Cortex of kidney (tissue), 1 donor: ENCODE measurements around the gene UBXN4.
A peak's percentile ranks its signal among the peaks of the same experiment; 100 is the strongest.
"Not testable (repeated sequence)": the region's sequence is repeated elsewhere in the genome, so short reads cannot be mapped to it uniquely, and the experiment has no call there.

Experiments used
- DNase-seq: peaks from one replicate; lab custom pipeline; 2025; lab: John Stamatoyannopoulos, UW

Gene UBXN4

GRCh38 chr2:135741395-135742324 lies at the start of gene UBXN4:
TSS of gene UBXN4 (plus strand) at chr2:135741855. CDS start at chr2:135741930, 75 bp downstream.
- peak; percentile 60 for DNase-seq

GRCh38 chr2:135694711-135695110 lies 46.9 kb upstream of the UBXN4 start:
- no peak for DNase-seq

GRCh38 chr2:135698838-135699237 lies 42.8 kb upstream of the UBXN4 start:
- DNase-seq: no peak

GRCh38 chr2:135701442-135701841 lies 40.2 kb upstream of the UBXN4 start:
- DNase-seq: no peak

GRCh38 chr2:135703300-135703699 lies 38.4 kb upstream of the UBXN4 start:
- no peak for DNase-seq

- not testable (repeated sequence) for DNase-seq
Measured at GRCh38 chr2:135704075-135704474, 37.6 kb upstream of the UBXN4 start.

- DNase-seq: no peak
Measured at GRCh38 chr2:135708159-135708558, 33.5 kb upstream of the UBXN4 start.

GRCh38 chr2:135709992-135710391 lies 31.7 kb upstream of the UBXN4 start:
- no peak for DNase-seq

- DNase-seq: not testable (repeated sequence)
Measured at GRCh38 chr2:135715086-135715485, 26.6 kb upstream of the UBXN4 start.

- no peak for DNase-seq
Measured at GRCh38 chr2:135728064-135728743, 13.5 kb upstream of the UBXN4 start.

GRCh38 chr2:135732561-135732960 lies 9.1 kb upstream of the UBXN4 start:
- no peak for DNase-seq

GRCh38 chr2:135733045-135733444 lies 8.6 kb upstream of the UBXN4 start:
- DNase-seq: no peak

GRCh38 chr2:135736546-135736945 lies 5.1 kb upstream of the UBXN4 start:
- no peak for DNase-seq

GRCh38 chr2:135740206-135740605 lies 1.4 kb upstream of the UBXN4 start:
- DNase-seq: no peak

GRCh38 chr2:135741043-135741394 lies 636 bp upstream of the UBXN4 start:
- DNase-seq: no peak

GRCh38 chr2:135742325-135742757 lies 686 bp downstream of the UBXN4 start:
- no peak for DNase-seq

- DNase-seq: no peak
Measured at GRCh38 chr2:135743860-135744259, 2.2 kb downstream of the UBXN4 start.

- DNase-seq: no peak
Measured at GRCh38 chr2:135744760-135745314, 3.2 kb downstream of the UBXN4 start.

GRCh38 chr2:135745545-135745944 lies 3.9 kb downstream of the UBXN4 start:
- no peak for DNase-seq

GRCh38 chr2:135755573-135755972 lies 13.9 kb downstream of the UBXN4 start:
- DNase-seq: no peak

- no peak for DNase-seq
Measured at GRCh38 chr2:135756692-135757091, 15.0 kb downstream of the UBXN4 start.

- DNase-seq: no peak
Measured at GRCh38 chr2:135762022-135762421, 20.4 kb downstream of the UBXN4 start.

GRCh38 chr2:135762530-135762929 lies 20.9 kb downstream of the UBXN4 start:
- no peak for DNase-seq
